NCI-H2081 treated with DMSO at 0.1 percent for 48 hours (cell line): ENCODE results near the gene ATP9B.
A peak's percentile ranks its signal among the peaks of the same experiment; 100 is the strongest.
"Not testable (repeated sequence)": the region's sequence is repeated elsewhere in the genome, so short reads cannot be mapped to it uniquely, and the experiment has no call there.

Experiments
- DNase-seq: peaks from one replicate; lab custom pipeline; 2025; lab: John Stamatoyannopoulos, UW

The ATP9B gene

GRCh38 chr18:79242246-79242645, 173.1 kb downstream of the ATP9B start:
- peak; percentile 10 for DNase-seq

- no peak for DNase-seq
These were observed 176.4 kb downstream of the ATP9B start for GRCh38 chr18:79245517-79246001.

GRCh38 chr18:79246309-79247108, 177.3 kb downstream of the ATP9B start:
- DNase-seq, result peak; percentile 38

- DNase-seq, result no peak
These were observed 179.4 kb downstream of the ATP9B start for GRCh38 chr18:79248495-79249060.

- no peak for DNase-seq
These were observed 181.2 kb downstream of the ATP9B start for GRCh38 chr18:79250301-79250981.

GRCh38 chr18:79251021-79251420, 181.8 kb downstream of the ATP9B start:
- no peak for DNase-seq

GRCh38 chr18:79252904-79253633, 183.9 kb downstream of the ATP9B start:
- DNase-seq, result no peak

- no peak for DNase-seq
These were observed 188.3 kb downstream of the ATP9B start for GRCh38 chr18:79257480-79257879.

- DNase-seq, result no peak
These were observed 189.3 kb downstream of the ATP9B start for GRCh38 chr18:79258447-79258846.

- no peak for DNase-seq
These were observed 190.0 kb downstream of the ATP9B start for GRCh38 chr18:79259218-79259617.

- no peak for DNase-seq
These were observed 190.8 kb downstream of the ATP9B start for GRCh38 chr18:79260023-79260422.

GRCh38 chr18:79260510-79260909, 191.3 kb downstream of the ATP9B start:
- no peak for DNase-seq

- not testable (repeated sequence) for DNase-seq
These were observed 195.9 kb downstream of the ATP9B start for GRCh38 chr18:79265068-79265467.

GRCh38 chr18:79271812-79272211, 202.6 kb downstream of the ATP9B start:
- DNase-seq, result not testable (repeated sequence)

- no peak for DNase-seq
These were observed 203.7 kb downstream of the ATP9B start for GRCh38 chr18:79272916-79273315.

GRCh38 chr18:79274823-79275222, 205.6 kb downstream of the ATP9B start:
- no peak for DNase-seq

GRCh38 chr18:79275461-79275860, 206.3 kb downstream of the ATP9B start:
- DNase-seq, result no peak

GRCh38 chr18:79275992-79276391, 206.8 kb downstream of the ATP9B start:
- DNase-seq, result no peak

GRCh38 chr18:79278896-79279295, 209.7 kb downstream of the ATP9B start:
- no peak for DNase-seq

GRCh38 chr18:79283131-79283810, 214.1 kb downstream of the ATP9B start:
- DNase-seq, result no peak

GRCh38 chr18:79283929-79284328, 214.7 kb downstream of the ATP9B start:
- DNase-seq, result no peak

GRCh38 chr18:79285191-79285590, 216.0 kb downstream of the ATP9B start:
- not testable (repeated sequence) for DNase-seq
